GM12878 (cell line): ENCODE data around the gene SAMD4A. TPM values are rescaled to one million over a fixed set of nuclear protein-coding genes. Genes with fewer than 3 reads are reported as not detected.

ENCODE experiments used
- ATAC-seq: fragments of 200-7000 bp; cut with Tn5 transposase; 3 replicates; pipeline ENCODE4 v1.9.1; 2020; ENCODE audit warnings: mild to moderate bottlenecking, moderate library complexity
- BruUV-seq: library from RNA; stranded (reverse); fragments of 400-500 nt; replicated peaks from 2 replicates; lab custom pipeline; 2021; lab: Mats Ljungman, UMichigan
- CTCF ChIA-PET: fragments of 300-600 bp; sonication (Branson Sonifier 250); formaldehyde crosslinking; extraction: SDS; loops from one replicate; lab custom pipeline; 2021; ENCODE audit warnings: inconsistent platforms; lab: Yijun Ruan, JAX
- POLR2A ChIA-PET: fragments of 350-600 bp; formaldehyde crosslinking; extraction: SDS; loops from one replicate; lab custom pipeline; 2021; ENCODE audit warnings: inconsistent platforms; lab: Charles Lee
- RAD21 ChIA-PET: fragments of 300-600 bp; sonication (Branson Sonifier 250); formaldehyde crosslinking; loops from one replicate; lab custom pipeline; 2023; ENCODE audit warnings: antibody characterized with exemption; ENCODE audit not compliant: unreplicated experiment; lab: Charles Lee
- SMC1A ChIA-PET: fragments of 300-600 bp; sonication (Branson Sonifier 250); formaldehyde crosslinking; loops from one replicate; lab custom pipeline; 2023; ENCODE audit not compliant: unreplicated experiment, uncharacterized antibody; lab: Charles Lee
- DNase-seq: peaks from one replicate; pipeline ENCODE4 v3.0.0-alpha.2; 2011; ENCODE audit warnings: low read depth, low spot score
- FAIRE-seq: peaks from 3 replicates; lab custom pipeline; 2011; peaks lifted over from hg19 to GRCh38; lab: Jason Lieb, UNC
- H2AFZ ChIP-seq: 2 replicates; pipeline ENCODE4 v1.6.0; 2011; ENCODE audit warnings: low read depth, low read length, control low read depth; ENCODE audit not compliant: control insufficient read depth
- H3K27ac ChIP-seq: 2 replicates; pipeline ENCODE4 v1.5.1; 2011; ENCODE audit warnings: control low read depth; ENCODE audit not compliant: control insufficient read depth, insufficient read depth
- H3K27me3 ChIP-seq, 2 experiments: replicated peaks in 1 of 2; 2 replicates each; pipeline versions ENCODE4 v1.6.0 to v1.6.1; 2011; ENCODE audit warnings: low read length in 1 of 2; ENCODE audit not compliant: control insufficient read depth in 2 of 2, insufficient read depth in 2 of 2
- H3K36me3 ChIP-seq, 2 experiments: 2 replicates each; pipeline ENCODE4 v1.5.1; 2011; ENCODE audit warnings: low read length in 1 of 2; ENCODE audit not compliant: control insufficient read depth in 2 of 2, insufficient read depth in 2 of 2
- H3K4me1 ChIP-seq: 2 replicates; pipeline ENCODE4 v1.6.1; 2011; ENCODE audit warnings: mild to moderate bottlenecking, low read length, moderate library complexity, mixed read lengths; ENCODE audit not compliant: control insufficient read depth, insufficient read depth
- H3K4me2 ChIP-seq: 2 replicates; pipeline ENCODE4 v1.6.0; 2011; ENCODE audit warnings: control low read depth; ENCODE audit not compliant: control insufficient read depth, insufficient read depth
- H3K4me3 ChIP-seq: fragments of 200-600 bp; sonication (generic); 2 replicates; pipeline ENCODE4 v1.5.1; 2016
- H3K79me2 ChIP-seq: 2 replicates; pipeline ENCODE4 v1.6.0; 2011; ENCODE audit warnings: low read length; ENCODE audit not compliant: control insufficient read depth, insufficient read depth
- H3K9ac ChIP-seq: 2 replicates; pipeline ENCODE4 v1.8.0; 2011; ENCODE audit warnings: low read length, control low read depth, mixed read lengths; ENCODE audit not compliant: control insufficient read depth, insufficient read depth
- H3K9me3 ChIP-seq: replicated peaks from 3 replicates; pipeline ENCODE4 v1.5.1; 2011; ENCODE audit warnings: mild to moderate bottlenecking, low read length; ENCODE audit not compliant: control insufficient read depth, insufficient read depth
- H4K20me1 ChIP-seq: 2 replicates; pipeline ENCODE4 v1.6.0; 2011; ENCODE audit not compliant: control insufficient read depth, insufficient read depth
- CBFB ChIP-seq: IDR thresholded peaks from 2 replicates; pipeline ENCODE4 v1.6.1; 2016; ENCODE audit warnings: antibody characterized with exemption, low read depth
- CEBPB ChIP-seq, 2 experiments: fragments of 150-350 bp in 1 of 2; IDR thresholded peaks; 2 replicates each; pipeline ENCODE4 v1.6.1; 2012 to 2014; ENCODE audit warnings: low read depth in 2 of 2, low read length in 2 of 2, borderline replicate concordance in 1 of 2, inconsistent platforms in 1 of 2
- CHD4 ChIP-seq: fragments of 200-600 bp; sonication (generic); IDR thresholded peaks from 2 replicates; pipeline ENCODE4 v1.6.1; 2016; ENCODE audit warnings: mild to moderate bottlenecking
- CREB1 ChIP-seq: IDR thresholded peaks from 2 replicates; pipeline ENCODE4 v1.6.1; 2012; ENCODE audit warnings: low read depth, mild to moderate bottlenecking, inconsistent platforms
- E4F1 ChIP-seq: fragments of 450-650 bp; IDR thresholded peaks from 2 replicates; pipeline ENCODE4 v1.6.1; 2018; ENCODE audit warnings: borderline replicate concordance, mild to moderate bottlenecking; ENCODE audit not compliant: partially characterized antibody
- IKZF1 ChIP-seq: fragments of 450-650 bp; conservative IDR thresholded peaks from 2 replicates; pipeline ENCODE4 v1.6.1; 2017; ENCODE audit warnings: antibody characterized with exemption, mild to moderate bottlenecking
- MEF2A ChIP-seq: IDR thresholded peaks from 2 replicates; pipeline ENCODE4 v1.6.1; 2011; ENCODE audit warnings: low read depth, mild to moderate bottlenecking, low read length, moderate library complexity; ENCODE audit not compliant: insufficient read depth
- NBN ChIP-seq: fragments of 450-650 bp; IDR thresholded peaks from 2 replicates; pipeline ENCODE4 v1.6.1; 2016
- PAX8 ChIP-seq: fragments of 450-650 bp; IDR thresholded peaks from 2 replicates; pipeline ENCODE4 v1.6.1; 2017; ENCODE audit warnings: mild to moderate bottlenecking, moderate library complexity
- TCF7 ChIP-seq: IDR thresholded peaks from 2 replicates; pipeline ENCODE4 v1.6.1; 2014; ENCODE audit warnings: antibody characterized with exemption, borderline replicate concordance
- ZNF622 ChIP-seq: fragments of 450-650 bp; IDR thresholded peaks from 2 replicates; pipeline ENCODE4 v1.6.1; 2017; ENCODE audit warnings: mild to moderate bottlenecking, inconsistent platforms
- ZZZ3 ChIP-seq: IDR thresholded peaks from 2 replicates; pipeline ENCODE4 v1.6.1; 2011; ENCODE audit warnings: low read depth; ENCODE audit not compliant: control insufficient read depth, insufficient read length
- WGBS: methylation state at CpG from one replicate; pipeline ENCODE4 v1.1.6; 2016; ENCODE audit warnings: low lambda C conversion rate; ENCODE audit not compliant: insufficient replicate concordance, insufficient coverage; ENCODE audit errors: missing lambda C conversion rate; 5-methylcytosine and 5-hydroxymethylcytosine counted together
- in situ Hi-C: fragments of 300-500 bp; cut with MboI; formaldehyde crosslinking; loops from 9 replicates; pipeline ENCODE4 v1.14.3; 2018; ENCODE audit warnings: mixed read lengths
- intact Hi-C: fragments of 100-400 bp; cut with micrococcal nuclease; formaldehyde crosslinking; loops from one replicate; pipeline ENCODE4 v1.14.2; 2022; ENCODE audit not compliant: unreplicated experiment
- polyA plus RNA-seq, 11 experiments: library from polyadenylated mRNA; depleted of rRNA in 4 of 11; unstranded in 6 of 11; stranded (reverse) in 5 of 11; fragments of >200 nt; fragmentation: Nextera tagmentation in 4 of 11; fragmentation: Illumina TruSeq in 1 of 11; extraction: Ambion mirVana in 4 of 11; extraction: Trizol in 1 of 11; gene quantifications; 1 replicate in 1 of 11; 2 replicates in 10 of 11; pipeline versions ENCODE4 v1.2.1 to v1.2.3, GENCODE V29; 2011 to 2016; ENCODE audit warnings: inconsistent platforms in 2 of 11, missing spikeins in 2 of 11, low read depth in 1 of 11
- total RNA-seq, 4 experiments: library from RNA; depleted of rRNA in 3 of 4; stranded (reverse); fragments of >200 nt in 3 of 4; fragmentation: Illumina TruSeq in 1 of 4; extraction: Trizol in 1 of 4; gene quantifications; 2 replicates each; pipeline versions ENCODE4 v1.2.1 to v1.2.3, GENCODE V29; 2013 to 2021
- TF ChIP-seq, protein P1 (sequence below): IDR thresholded peaks from 2 replicates; pipeline ENCODE4 v1.6.1; 2011; ENCODE audit warnings: low read depth, low read length, improper control_type of control experiment, borderline replicate concordance

SAMD4A gene
- total and polyA plus RNA-seq, 10 of the 15 experiments (the other 5 are each of a cell fraction or from before 2014, with no cell fraction given) = 0.05 to 0.56 (median 0.31) TPM

DNA sequence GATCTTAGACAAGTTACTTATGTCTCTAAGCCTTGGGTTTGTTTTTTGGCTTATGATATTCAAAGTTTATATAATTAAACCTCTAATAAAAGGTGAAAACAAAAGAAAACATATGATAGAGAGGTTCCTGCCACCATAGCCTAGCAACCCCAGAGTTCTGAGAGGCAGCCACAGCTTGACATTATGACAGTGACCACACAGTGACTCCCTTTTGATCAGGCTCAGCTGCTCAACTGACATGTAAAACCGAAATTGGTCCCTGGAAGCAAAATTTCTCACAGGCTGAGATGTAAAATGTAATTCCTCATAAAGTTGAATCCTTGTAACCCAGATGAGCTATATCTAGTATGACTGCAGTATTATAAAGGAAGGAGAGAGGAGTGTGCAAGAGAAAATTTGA is 227.2 kb downstream of the SAMD4A start:
- H3K36me3 ChIP-seq = no peaks in the 10 kb centered on the region
- TF ChIP-seq MEF2A (no peak), CBFB (no peak), TCF7 (no peak), E4F1 (no peak), CEBPB (IDR thresholded peaks at IDR 0.05; ENCODE audit: borderline replicate concordance in 1 of 2, low read depth in 2 of 2, low read length in 2 of 2) (no peak), IKZF1 (no peak), NBN (no peak), CHD4 (no peak), ZNF622 (no peak), PAX8 (no peak), CREB1 (no peak), ZZZ3 (no peak)
- TF ChIP-seq, protein P1, sequence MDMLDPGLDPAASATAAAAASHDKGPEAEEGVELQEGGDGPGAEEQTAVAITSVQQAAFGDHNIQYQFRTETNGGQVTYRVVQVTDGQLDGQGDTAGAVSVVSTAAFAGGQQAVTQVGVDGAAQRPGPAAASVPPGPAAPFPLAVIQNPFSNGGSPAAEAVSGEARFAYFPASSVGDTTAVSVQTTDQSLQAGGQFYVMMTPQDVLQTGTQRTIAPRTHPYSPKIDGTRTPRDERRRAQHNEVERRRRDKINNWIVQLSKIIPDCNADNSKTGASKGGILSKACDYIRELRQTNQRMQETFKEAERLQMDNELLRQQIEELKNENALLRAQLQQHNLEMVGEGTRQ = no peak
- no peak for ATAC-seq
- H2AFZ ChIP-seq = no peak overlapping the region
- H3K27me3 ChIP-seq = peaks cover 0 to 3% of the 10 kb centered on the region in 2 experiments; a peak in 2 of 4 replicates
- CTCF ChIA-PET = interaction anchor here (1.1 to 2.1 kb wide), 6 partner anchors 12 to 232 kb away, joined by 3 to 8 read pairs (median 4); no protein-coding TSS in a partner anchor
- intact Hi-C loops = no loop called here
- no peak for FAIRE-seq
- RAD21 ChIA-PET = no interaction called here
- 37% methylated on average over 1 of the region's 1 CpG for WGBS
- H3K4me3 ChIP-seq = no peak overlapping the region
- in situ Hi-C loops = no loop called here
- H3K4me1 ChIP-seq = no peaks in the 10 kb centered on the region
- no peak overlapping the region for H3K27ac ChIP-seq
- no peaks in the 10 kb centered on the region; the same call in 2 of the 3 replicates for H3K9me3 ChIP-seq
- no peak for DNase-seq
- H3K4me2 ChIP-seq = no peak overlapping the region
- no peaks in the 10 kb centered on the region for H4K20me1 ChIP-seq
- SMC1A ChIA-PET = interaction anchor here (0.8 to 1.5 kb wide), 6 partner anchors 8 to 200 kb away, joined by 3 to 7 read pairs (median 3); no protein-coding TSS in a partner anchor
- no peak overlapping the region for H3K9ac ChIP-seq
- no peaks in the 10 kb centered on the region for H3K79me2 ChIP-seq
- POLR2A ChIA-PET = no interaction called here
- BruUV-seq = no TSS peak
